ENCODE data around the gene KRTAP5-3.

KRTAP5-3 gene

DNA sequence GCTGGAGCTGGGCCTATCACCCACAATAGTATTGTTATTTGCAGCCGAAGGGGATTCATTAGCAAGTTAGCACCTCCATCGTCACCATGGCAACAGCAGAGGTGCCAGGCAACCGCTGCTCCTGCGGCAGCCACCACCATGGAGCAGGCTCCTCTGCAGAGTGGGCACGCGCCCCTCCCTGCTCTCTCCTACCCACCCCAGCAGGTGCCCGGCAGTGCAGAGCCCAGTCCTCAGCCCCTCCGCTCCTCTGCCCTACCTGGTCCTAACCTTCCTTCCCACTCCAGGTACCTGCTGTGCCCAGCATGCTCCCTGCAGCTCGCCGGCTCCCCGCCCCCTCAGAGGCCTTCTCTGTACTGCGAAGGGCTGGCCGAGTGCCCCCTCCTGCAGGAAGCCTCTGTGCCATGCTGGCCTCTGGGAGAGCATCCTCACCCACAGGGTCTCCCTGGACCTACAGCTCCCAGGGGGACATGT is 39.8 kb downstream of the KRTAP5-3 start:
- DNase-seq (ENCODE audit: extremely low read depth, low read depth): no peak

DNA sequence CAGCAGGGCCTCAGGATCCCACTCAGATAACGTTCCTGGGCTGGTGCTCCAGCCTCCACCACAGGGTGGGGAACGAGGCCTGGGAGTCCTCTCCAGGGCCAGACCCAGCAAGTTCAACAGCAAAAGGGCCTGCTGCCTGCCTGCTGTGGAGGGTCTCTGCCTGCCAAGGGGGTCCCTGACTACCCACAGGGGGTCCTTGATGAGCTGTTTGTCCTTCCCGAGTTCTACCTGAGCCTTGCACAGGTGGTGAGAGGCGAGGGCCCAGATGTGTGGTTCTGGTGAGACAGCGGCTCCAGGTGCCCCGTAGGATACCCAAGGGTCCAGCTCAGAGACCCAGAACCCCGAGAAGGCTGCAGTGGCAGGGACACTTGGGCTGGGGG is 40.6 kb downstream of the KRTAP5-3 start:
- DNase-seq (ENCODE audit: extremely low read depth, low read depth): no peak
- TF ChIP-seq, protein P1, sequence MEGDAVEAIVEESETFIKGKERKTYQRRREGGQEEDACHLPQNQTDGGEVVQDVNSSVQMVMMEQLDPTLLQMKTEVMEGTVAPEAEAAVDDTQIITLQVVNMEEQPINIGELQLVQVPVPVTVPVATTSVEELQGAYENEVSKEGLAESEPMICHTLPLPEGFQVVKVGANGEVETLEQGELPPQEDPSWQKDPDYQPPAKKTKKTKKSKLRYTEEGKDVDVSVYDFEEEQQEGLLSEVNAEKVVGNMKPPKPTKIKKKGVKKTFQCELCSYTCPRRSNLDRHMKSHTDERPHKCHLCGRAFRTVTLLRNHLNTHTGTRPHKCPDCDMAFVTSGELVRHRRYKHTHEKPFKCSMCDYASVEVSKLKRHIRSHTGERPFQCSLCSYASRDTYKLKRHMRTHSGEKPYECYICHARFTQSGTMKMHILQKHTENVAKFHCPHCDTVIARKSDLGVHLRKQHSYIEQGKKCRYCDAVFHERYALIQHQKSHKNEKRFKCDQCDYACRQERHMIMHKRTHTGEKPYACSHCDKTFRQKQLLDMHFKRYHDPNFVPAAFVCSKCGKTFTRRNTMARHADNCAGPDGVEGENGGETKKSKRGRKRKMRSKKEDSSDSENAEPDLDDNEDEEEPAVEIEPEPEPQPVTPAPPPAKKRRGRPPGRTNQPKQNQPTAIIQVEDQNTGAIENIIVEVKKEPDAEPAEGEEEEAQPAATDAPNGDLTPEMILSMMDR (IDR thresholded peaks at IDR 0.05; ENCODE audit: low read depth, low read length): no peak

More for the DNA sequence above, 39.8 kb downstream of the KRTAP5-3 start:
- TF ChIP-seq, protein P1 (IDR thresholded peaks at IDR 0.05; ENCODE audit: low read depth, low read length): no peak

DNA sequence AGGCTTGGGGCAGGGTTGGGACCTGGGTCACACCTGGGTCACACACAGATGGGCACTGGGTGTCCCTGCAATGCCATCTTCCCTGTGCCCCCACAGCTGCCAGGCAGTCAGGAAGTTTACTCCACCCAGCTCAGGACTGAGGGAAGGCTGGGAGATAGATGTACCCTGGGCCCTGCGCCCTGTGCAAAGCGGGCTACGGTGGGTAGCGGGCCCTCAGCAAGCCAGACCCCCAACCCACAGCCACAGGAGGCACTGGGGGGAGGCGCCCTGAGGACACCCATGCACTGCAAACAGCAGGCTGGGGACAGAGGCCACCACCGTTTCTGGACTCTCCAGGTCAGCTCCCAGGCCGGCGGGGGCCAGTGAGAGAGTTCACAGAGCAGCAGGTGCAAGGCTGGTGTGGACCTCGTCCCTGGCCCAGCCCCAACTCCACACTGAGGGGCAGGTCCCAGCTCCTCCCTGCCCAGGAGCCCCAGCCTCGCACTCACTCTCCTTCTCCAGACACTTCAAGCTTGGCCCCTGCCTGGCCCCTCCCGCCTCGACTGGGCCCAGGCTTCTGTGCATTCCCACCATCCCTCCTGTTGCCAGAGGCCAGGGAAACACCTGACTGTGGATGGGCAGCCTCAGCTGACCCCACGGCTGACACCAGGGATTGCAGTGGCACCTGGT is 41.1 kb downstream of the KRTAP5-3 start:
- TF ChIP-seq, protein P1 (IDR thresholded peaks at IDR 0.05; ENCODE audit: low read depth, low read length): no peak
- DNase-seq (ENCODE audit: extremely low read depth, low read depth): no peak

DNA sequence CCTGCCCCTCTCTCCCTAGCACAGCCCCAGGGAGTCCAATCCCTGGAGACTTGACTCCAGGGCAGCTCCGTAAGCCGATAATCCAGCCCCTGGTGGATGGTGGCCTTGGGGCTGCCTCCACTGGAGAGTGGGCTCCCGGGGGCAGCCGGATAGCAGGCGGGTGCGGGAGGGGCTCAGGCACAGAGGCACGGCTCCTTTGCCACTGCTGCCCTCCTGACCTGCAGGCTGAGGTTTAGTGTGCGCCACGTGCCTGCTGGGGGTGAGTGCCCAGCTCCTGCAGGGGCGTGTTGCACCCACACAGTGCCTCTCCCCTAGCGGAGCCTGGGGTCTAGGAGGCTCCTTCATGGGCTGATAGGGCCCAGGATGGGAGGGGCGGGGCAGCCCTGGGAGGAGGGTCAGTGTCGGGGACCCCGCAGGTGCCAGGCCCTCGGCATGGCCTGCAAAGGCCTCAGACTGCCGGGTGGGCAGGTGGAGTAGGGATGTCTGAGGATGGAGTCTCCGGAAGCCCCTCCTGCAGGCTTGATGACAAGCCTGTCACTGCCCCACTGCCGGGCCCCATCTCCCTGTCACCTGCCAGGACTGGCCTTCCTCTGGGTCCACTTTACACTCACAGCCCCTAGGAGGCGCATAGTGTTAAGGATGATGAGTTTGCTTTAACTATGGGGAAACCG is 41.7 kb downstream of the KRTAP5-3 start:
- DNase-seq (ENCODE audit: extremely low read depth, low read depth): no peak
- TF ChIP-seq, protein P1 (IDR thresholded peaks at IDR 0.05; ENCODE audit: low read depth, low read length): no peak

DNA sequence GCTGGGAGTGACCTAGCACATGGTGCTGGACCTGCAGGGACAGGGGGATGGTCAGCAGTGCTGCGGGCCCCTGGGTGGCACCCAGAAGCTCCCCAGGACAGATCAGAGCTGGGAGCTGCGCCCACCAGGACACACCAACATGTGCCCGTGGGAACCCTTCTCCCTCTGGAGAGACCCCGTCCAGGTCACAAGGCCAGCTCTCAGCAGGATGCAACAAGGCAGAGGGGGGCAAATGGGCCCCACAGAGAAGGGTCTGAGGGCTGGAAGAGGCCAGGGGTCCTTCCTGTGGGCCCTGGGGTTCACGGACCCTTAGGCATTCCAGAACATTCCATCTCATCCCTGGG is 42.4 kb downstream of the KRTAP5-3 start:
- DNase-seq (ENCODE audit: extremely low read depth, low read depth): no peak
- TF ChIP-seq, protein P1 (IDR thresholded peaks at IDR 0.05; ENCODE audit: low read depth, low read length): no peak

DNA sequence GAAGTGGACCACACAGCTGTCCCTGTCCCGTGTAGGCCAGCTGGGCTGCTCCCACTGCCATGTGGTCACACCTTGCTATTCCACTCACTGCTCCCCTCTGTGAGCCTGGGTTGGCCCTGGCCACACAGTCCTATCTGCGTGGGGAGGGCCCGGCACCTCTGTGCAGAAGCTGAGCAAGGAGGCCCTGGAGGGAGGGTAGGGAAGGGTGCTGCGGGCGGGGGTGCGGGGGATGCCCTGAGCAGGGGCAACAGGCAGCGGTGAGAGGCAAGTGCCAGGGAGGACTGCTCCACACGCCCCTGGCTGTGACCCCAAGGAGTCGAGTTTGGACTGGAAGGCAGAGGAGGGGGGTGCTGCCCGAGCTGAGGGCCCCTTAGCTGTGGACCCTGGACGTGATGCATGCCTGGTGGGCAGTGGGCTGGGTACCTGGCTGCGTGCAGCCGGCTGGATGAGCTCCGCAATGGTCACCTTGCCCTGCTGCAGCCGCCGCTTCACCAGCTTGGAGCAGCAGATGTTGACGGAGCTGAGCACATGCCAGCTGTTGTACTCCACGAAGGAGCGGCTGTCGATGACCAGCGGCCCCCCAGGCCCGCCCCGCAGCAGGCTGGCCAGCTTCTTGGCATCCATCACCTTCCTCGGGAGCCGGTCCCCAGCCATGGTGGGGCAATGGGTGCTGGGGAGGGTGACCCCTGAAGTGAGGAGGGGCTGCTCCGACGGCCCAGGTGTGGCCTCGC is 42.9 kb downstream of the KRTAP5-3 start:
- DNase-seq (ENCODE audit: extremely low read depth, low read depth): no peak
- TF ChIP-seq, protein P1 (IDR thresholded peaks at IDR 0.05; ENCODE audit: low read depth, low read length): no peak

Measured in AG09319 (cell line).